ENCODE measurements around the gene THBD.

GRCh38 chr20:23005776-23006175 lies 43.7 kb downstream of the THBD start:
- TF ChIP-seq POLR2AphosphoS5 (IDR thresholded peaks at IDR 0.05) (no peak), POLR2A (IDR thresholded peaks at IDR 0.05) (no peak)

All from spleen (tissue), 3 donors.